K562 (cell line): ENCODE data around the gene QRFPR.

Experiments used
- EZH2 ChIP-seq: IDR thresholded peaks from 2 replicates; pipeline ENCODE4 v1.6.1; 2012; ENCODE audit warnings: low read depth, mild to moderate bottlenecking, inconsistent platforms, low read length, borderline replicate concordance
- JUND ChIP-seq, 2 experiments: IDR thresholded peaks; 2 replicates in 1 of 2; 3 replicates in 1 of 2; pipeline ENCODE4 v1.6.1; 2011; ENCODE audit warnings: borderline replicate concordance in 2 of 2, low read depth in 2 of 2, low read length in 2 of 2, improper control_type of control experiment in 1 of 2, missing biosample characterization in 1 of 2, missing genetic modification characterization in 1 of 2, missing genetic modification reagents in 1 of 2
- ZNF175 ChIP-seq: fragments of 200-800 bp; sonication (Bioruptor generic); IDR thresholded peaks from 2 replicates; pipeline ENCODE4 v1.6.1; 2016; ENCODE audit warnings: low read depth, mild to moderate bottlenecking, missing genetic modification characterization, missing compliant biosample characterization

DNA sequence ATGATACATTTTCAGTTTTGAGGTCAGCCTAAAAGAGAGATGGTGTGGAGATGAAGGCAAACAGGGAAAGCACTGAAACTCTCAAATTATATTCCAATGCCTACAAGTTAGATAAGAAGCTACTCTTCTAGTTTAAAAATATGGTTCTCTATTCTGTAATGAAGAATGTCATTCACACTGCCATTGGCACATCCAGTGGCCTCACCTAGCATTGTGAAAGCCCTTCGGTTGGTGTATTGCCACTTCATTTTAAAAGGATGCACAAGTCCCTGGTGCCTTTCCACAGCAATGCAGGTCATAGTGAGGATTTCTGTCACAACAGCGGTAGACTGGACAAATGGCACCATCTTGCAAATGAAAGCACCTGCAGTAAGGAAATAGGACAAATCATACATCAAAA lies 40.6 kb downstream of the QRFPR start:
- no peak for TF ChIP-seq JUND (IDR thresholded peaks at IDR 0.05; ENCODE audit: borderline replicate concordance, low read depth, low read length)
- no peak for TF ChIP-seq JUND (tag; IDR thresholded peaks at IDR 0.05; ENCODE audit: borderline replicate concordance, low read depth, low read length)
- TF ChIP-seq ZNF175 (CRISPR knock-in tag) = no peak
- no peak for TF ChIP-seq EZH2
